Measurements from ENCODE around the gene OR5B2.
"Not testable (repeated sequence)": the region's sequence is repeated elsewhere in the genome, so short reads cannot be mapped to it uniquely, and the experiment has no call there.

Gene OR5B2

GRCh38 chr11:58428021-58428420 is at the start of gene OR5B2:
Gene OR5B2, minus strand, starts transcription at chr11:58428121. Its CDS starts 4,860 bp downstream, at chr11:58423261.
- no peak for DNase-seq

GRCh38 chr11:58471892-58472291 is 44.0 kb upstream of the OR5B2 start:
- no peak for DNase-seq

GRCh38 chr11:58466293-58466692 is 38.4 kb upstream of the OR5B2 start:
- no peak for DNase-seq

GRCh38 chr11:58465690-58466089 is 37.8 kb upstream of the OR5B2 start:
- no peak for DNase-seq

GRCh38 chr11:58451585-58451984 is 23.7 kb upstream of the OR5B2 start:
- DNase-seq = no peak

GRCh38 chr11:58446294-58446693 is 18.4 kb upstream of the OR5B2 start:
- DNase-seq = no peak

- DNase-seq = no peak
Measured at GRCh38 chr11:58444300-58444699, 16.4 kb upstream of the OR5B2 start.

GRCh38 chr11:58442136-58442535 is 14.2 kb upstream of the OR5B2 start, which contains the start of gene OR5B12:
Gene OR5B12, minus strand, starts transcription at chr11:58442236. Its CDS starts 2,085 bp downstream, at chr11:58440151.
- DNase-seq = no peak

- no peak for DNase-seq
Measured at GRCh38 chr11:58438486-58438885, 10.6 kb upstream of the OR5B2 start.

GRCh38 chr11:58434217-58434616 is 6.3 kb upstream of the OR5B2 start:
- DNase-seq = no peak

- peak; percentile 2 for DNase-seq
Measured at GRCh38 chr11:58433638-58434203, 5.8 kb upstream of the OR5B2 start.

GRCh38 chr11:58429273-58429672 is 1.4 kb upstream of the OR5B2 start:
- DNase-seq = no peak

GRCh38 chr11:58406774-58407173 is 21.1 kb downstream of the OR5B2 start, which contains the start of gene OR5B3:
Gene OR5B3, minus strand, starts transcription at chr11:58406874. Its CDS starts 3,465 bp downstream, at chr11:58403409.
- DNase-seq = no peak

- DNase-seq = not testable (repeated sequence)
Measured at GRCh38 chr11:58399622-58400021, 28.3 kb downstream of the OR5B2 start.

GRCh38 chr11:58395581-58395980 is 32.3 kb downstream of the OR5B2 start:
- DNase-seq = no peak

GRCh38 chr11:58394195-58394594 is 33.7 kb downstream of the OR5B2 start:
- no peak for DNase-seq

GRCh38 chr11:58392746-58393145 is 35.2 kb downstream of the OR5B2 start:
- DNase-seq = no peak

- no peak for DNase-seq
Measured at GRCh38 chr11:58391879-58392278, 36.0 kb downstream of the OR5B2 start.

GRCh38 chr11:58390551-58391063 is 37.3 kb downstream of the OR5B2 start:
- no peak for DNase-seq

Data from hematopoietic multipotent progenitor cell treated with erythropoietin and hydrocortisone succinate and interleukin-3 and kit ligand, for 4 days (in vitro differentiated cells).